T-helper 2 cell treated with Interferon-gamma antibody and Interleukin-4, amounts not matched to agents 5 μg/mL and 100 μg/mL, for 36 hours (primary cell): ENCODE measurements around the gene PEAK1.

Experiments
- DNase-seq: peaks from one replicate; pipeline ENCODE4 v3.0.0; 2021; ENCODE audit warnings: low spot score
- H3K27ac Mint-ChIP-seq: one replicate; pipeline ENCODE4 v1.8.0; 2021; ENCODE audit warnings: mild to moderate bottlenecking, mixed read lengths
- H3K27me3 Mint-ChIP-seq: one replicate; pipeline ENCODE4 v1.8.0; 2021; ENCODE audit warnings: low read depth, mixed read lengths
- H3K36me3 Mint-ChIP-seq: one replicate; pipeline ENCODE4 v1.8.0; 2021; ENCODE audit warnings: low read depth, mixed read lengths
- H3K4me1 Mint-ChIP-seq: one replicate; pipeline ENCODE4 v1.8.0; 2021; ENCODE audit warnings: low read depth, mixed read lengths
- H3K4me3 Mint-ChIP-seq: one replicate; pipeline ENCODE4 v1.8.0; 2022; ENCODE audit warnings: mild to moderate bottlenecking, moderate library complexity, mixed read lengths
- H3K9me3 Mint-ChIP-seq: one replicate; pipeline ENCODE4 v1.8.0; 2021; ENCODE audit warnings: mixed read lengths

PEAK1 gene

GRCh38 chr15:77058468-77058867 lies 361.4 kb downstream of the PEAK1 start:
- Mint-ChIP-seq H3K27ac (no peak overlapping the region), H3K4me1 (peaks cover 15% of the 10 kb centered on the region)

GRCh38 chr15:77057685-77058084 lies 362.2 kb downstream of the PEAK1 start:
- DNase-seq: no peak
- H3K4me3 Mint-ChIP-seq: no peak overlapping the region
- H3K36me3 Mint-ChIP-seq: peaks cover 5% of the 10 kb centered on the region
- no peaks in the 10 kb centered on the region for H3K9me3 Mint-ChIP-seq
- H3K27ac Mint-ChIP-seq: peak overlapping the region; percentile 3
- no peaks in the 10 kb centered on the region for H3K27me3 Mint-ChIP-seq
- peaks cover 13% of the 10 kb centered on the region for H3K4me1 Mint-ChIP-seq

More at GRCh38 chr15:77058468-77058867, 361.4 kb downstream of the PEAK1 start:
- Mint-ChIP-seq H3K36me3 (peaks cover 5% of the 10 kb centered on the region), H3K27me3 (no peaks in the 10 kb centered on the region), H3K9me3 (no peaks in the 10 kb centered on the region), H3K4me3 (no peak overlapping the region)
- DNase-seq: no peak

GRCh38 chr15:77057072-77057471 lies 362.8 kb downstream of the PEAK1 start:
- Mint-ChIP-seq H3K27ac (no peak overlapping the region), H3K4me1 (peaks cover 13% of the 10 kb centered on the region), H3K27me3 (no peaks in the 10 kb centered on the region), H3K4me3 (no peak overlapping the region), H3K36me3 (peaks cover 8% of the 10 kb centered on the region), H3K9me3 (no peaks in the 10 kb centered on the region)
- DNase-seq: no peak

GRCh38 chr15:77053709-77054108 lies 366.2 kb downstream of the PEAK1 start:
- Mint-ChIP-seq H3K4me1 (peaks cover 5% of the 10 kb centered on the region), H3K27me3 (no peaks in the 10 kb centered on the region), H3K4me3 (no peak overlapping the region), H3K27ac (no peak overlapping the region), H3K36me3 (peaks cover 11% of the 10 kb centered on the region), H3K9me3 (no peaks in the 10 kb centered on the region)
- no peak for DNase-seq

GRCh38 chr15:77052556-77052955 lies 367.3 kb downstream of the PEAK1 start:
- no peaks in the 10 kb centered on the region for H3K9me3 Mint-ChIP-seq
- peaks cover 11% of the 10 kb centered on the region for H3K36me3 Mint-ChIP-seq
- DNase-seq: no peak
- H3K27me3 Mint-ChIP-seq: no peaks in the 10 kb centered on the region
- no peak overlapping the region for H3K4me3 Mint-ChIP-seq
- peaks cover under 1% of the 10 kb centered on the region for H3K4me1 Mint-ChIP-seq
- no peak overlapping the region for H3K27ac Mint-ChIP-seq
